ENCODE measurements around the gene DES. TPM values are rescaled to one million over a fixed set of nuclear protein-coding genes. Genes with fewer than 3 reads are reported as not detected.

The DES gene
- total and polyA plus RNA-seq, 4 donors = 23.9 to 108 (median 57.9) TPM

DNA sequence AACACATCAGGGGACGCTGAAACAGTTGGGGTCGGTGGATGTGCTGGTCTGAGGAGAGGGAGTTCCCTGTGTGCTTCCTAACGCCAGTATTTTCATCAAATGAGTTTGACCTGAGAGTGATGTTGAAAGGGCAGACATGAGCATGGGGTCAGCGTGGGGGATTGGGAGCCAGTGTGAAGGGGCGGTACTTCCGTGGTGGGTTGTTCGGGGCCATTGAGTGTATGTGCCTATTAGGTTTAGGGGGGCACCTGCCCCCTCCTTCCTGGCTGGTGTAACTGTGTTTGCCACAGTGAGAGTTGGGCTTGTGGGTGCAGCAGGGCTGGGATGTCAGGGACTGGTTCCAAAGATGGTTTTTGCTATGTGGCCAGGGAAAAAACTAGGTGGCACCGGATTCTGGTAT is 40.8 kb downstream of the DES start:
- Histone ChIP-seq H3K36me3 (ENCODE audit: control insufficient read depth in 4 of 4, insufficient read depth in 4 of 4, low read length in 4 of 4) (no peaks in the 10 kb centered on the region), H3K4me3 (no peak overlapping the region), H3K27me3 (ENCODE audit: control insufficient read depth in 3 of 3, insufficient read depth in 3 of 3, low read length in 2 of 3) (no peaks in the 10 kb centered on the region), H3K9me3 (ENCODE audit: control insufficient read depth in 4 of 4, insufficient read depth in 3 of 4, low read length in 3 of 4) (no peaks in the 10 kb centered on the region), H3K9ac (ENCODE audit: insufficient read depth in 1 of 2, low read length in 2 of 2) (no peak overlapping the region), H3K27ac (ENCODE audit: low read depth in 1 of 2, low read length in 1 of 2) (peak overlapping the region in 1 of 2 donors; percentile 86), H3K4me1 (ENCODE audit: control insufficient read depth in 5 of 5, insufficient read depth in 5 of 5, low read length in 5 of 5) (peaks cover 0 to 25% (median 7%) of the 10 kb centered on the region in 5 donors)
- WGBS, 2 donors = 83 to 94% methylated on average over 8 of the region's 8 CpGs
- no peak for DNase-seq
- TF ChIP-seq CTCF (IDR thresholded peaks at IDR 0.05; ENCODE audit: control extremely low read depth, extremely low read depth) = no peak
- ATAC-seq (ENCODE audit: insufficient read depth, low FRiP score) = no peak

DNA sequence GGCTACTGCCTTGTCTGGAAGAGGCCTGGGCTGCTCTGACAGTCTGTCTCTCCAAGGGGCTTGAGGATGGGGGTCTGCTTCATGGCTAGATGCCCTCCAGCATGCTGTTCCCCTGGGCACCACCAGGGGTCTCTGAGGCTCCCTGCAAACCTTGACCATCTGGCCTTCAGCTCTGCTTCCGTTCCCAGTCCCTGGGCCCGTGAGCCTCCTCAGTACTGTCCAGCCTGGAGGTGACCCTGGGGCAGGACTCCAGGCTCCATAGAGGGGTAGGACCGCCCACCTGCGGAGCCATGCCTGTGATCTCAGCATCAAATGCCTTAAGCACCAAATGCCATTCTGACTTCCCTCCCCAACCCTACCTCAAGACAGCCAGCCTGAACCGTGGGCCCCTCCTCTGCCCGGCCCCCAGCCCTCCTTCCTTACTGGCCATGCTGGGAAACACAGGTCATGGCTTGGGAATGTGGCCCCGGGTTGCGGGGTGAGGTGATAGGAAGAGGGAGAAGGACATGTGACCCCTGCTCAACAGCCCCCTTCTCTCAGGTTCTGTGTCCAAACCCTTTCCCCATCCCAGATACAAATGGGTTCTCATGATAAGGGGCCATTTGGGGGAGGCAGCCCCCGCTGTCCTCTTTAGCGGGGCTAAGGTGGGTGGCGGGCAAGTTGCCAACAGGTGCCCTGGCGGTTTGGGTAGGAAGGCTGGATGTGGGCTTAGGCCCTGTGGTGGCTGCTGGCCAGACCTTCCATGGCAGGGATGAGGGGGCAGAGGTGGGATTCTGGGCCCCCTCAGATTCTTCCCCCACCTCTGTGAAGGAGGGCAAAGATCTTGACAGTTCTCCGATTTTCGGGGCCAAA is 41.5 kb downstream of the DES start:
- WGBS, 2 donors = 48 to 67% methylated on average over 14 of the region's 14 CpGs
- H3K4me1 ChIP-seq (ENCODE audit: control insufficient read depth in 5 of 5, insufficient read depth in 5 of 5, low read length in 5 of 5) = peaks cover 0 to 24% (median 7%) of the 10 kb centered on the region in 5 donors
- H3K27me3 ChIP-seq (ENCODE audit: control insufficient read depth in 3 of 3, insufficient read depth in 3 of 3, low read length in 2 of 3) = no peaks in the 10 kb centered on the region
- peak overlapping the region in 1 of 2 donors; percentile 53 for H3K9ac ChIP-seq (ENCODE audit: insufficient read depth in 1 of 2, low read length in 2 of 2)
- H3K9me3 ChIP-seq (ENCODE audit: control insufficient read depth in 4 of 4, insufficient read depth in 3 of 4, low read length in 3 of 4) = no peaks in the 10 kb centered on the region
- peak; percentile 60 for TF ChIP-seq CTCF (IDR thresholded peaks at IDR 0.05; ENCODE audit: control extremely low read depth, extremely low read depth)
- DNase-seq (peak; percentile 58 to 70 (median 68)), ATAC-seq (ENCODE audit: insufficient read depth, low FRiP score) (peak; percentile 68)
- no peaks in the 10 kb centered on the region for H3K36me3 ChIP-seq (ENCODE audit: control insufficient read depth in 4 of 4, insufficient read depth in 4 of 4, low read length in 4 of 4)
- no peak overlapping the region for H3K4me3 ChIP-seq
- peak overlapping the region in 1 of 2 donors; percentile 86 for H3K27ac ChIP-seq (ENCODE audit: low read depth in 1 of 2, low read length in 1 of 2)

DNA sequence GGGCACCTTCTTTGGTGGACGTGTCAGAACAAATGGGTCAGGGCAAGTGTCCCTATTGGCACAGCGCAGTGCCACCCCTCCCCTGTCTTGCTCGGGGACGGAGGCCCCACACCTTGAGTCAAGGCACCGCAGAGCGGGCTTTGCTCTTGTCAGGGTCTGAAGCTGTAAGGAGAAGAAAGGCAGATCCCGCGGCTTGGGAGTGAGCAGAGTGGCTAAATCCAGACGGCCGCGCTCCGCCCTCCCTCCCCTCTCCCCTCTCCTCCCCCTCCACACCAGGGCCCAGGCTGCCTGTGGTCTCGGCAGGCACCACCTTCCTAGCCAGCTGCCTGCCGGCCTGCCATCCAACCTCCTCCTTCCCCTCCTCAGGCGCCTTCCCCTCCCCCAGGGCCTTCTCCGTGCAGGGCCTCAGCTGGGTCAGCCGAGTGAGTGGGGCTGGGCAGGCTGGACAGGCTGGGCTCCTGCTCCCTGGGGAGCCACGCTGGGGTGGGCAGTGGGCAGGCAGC is 42.3 kb downstream of the DES start:
- no peaks in the 10 kb centered on the region for H3K9me3 ChIP-seq (ENCODE audit: control insufficient read depth in 4 of 4, insufficient read depth in 3 of 4, low read length in 3 of 4)
- peak overlapping the region in 1 of 2 donors; percentile 86 for H3K27ac ChIP-seq (ENCODE audit: low read depth in 1 of 2, low read length in 1 of 2)
- TF ChIP-seq CTCF (IDR thresholded peaks at IDR 0.05; ENCODE audit: control extremely low read depth, extremely low read depth) = no peak
- H3K36me3 ChIP-seq (ENCODE audit: control insufficient read depth in 4 of 4, insufficient read depth in 4 of 4, low read length in 4 of 4) = no peaks in the 10 kb centered on the region
- peaks cover 0 to 24% (median 7%) of the 10 kb centered on the region in 5 donors for H3K4me1 ChIP-seq (ENCODE audit: control insufficient read depth in 5 of 5, insufficient read depth in 5 of 5, low read length in 5 of 5)
- ATAC-seq (ENCODE audit: insufficient read depth, low FRiP score) (no peak), DNase-seq (peak; percentile 89 to 92 (median 90))
- no peaks in the 10 kb centered on the region for H3K27me3 ChIP-seq (ENCODE audit: control insufficient read depth in 3 of 3, insufficient read depth in 3 of 3, low read length in 2 of 3)
- 35 to 57% methylated on average over 16 to 18 of the region's 18 CpGs for WGBS, 2 donors
- H3K9ac ChIP-seq (ENCODE audit: insufficient read depth in 1 of 2, low read length in 2 of 2) = peak overlapping the region in 1 of 2 donors; percentile 53
- no peak overlapping the region for H3K4me3 ChIP-seq

Data from lung (tissue), 12 donors.